Esophagus squamous epithelium (tissue), 5 donors: ENCODE data around the gene HNMT. TPM values are rescaled to one million over a fixed set of nuclear protein-coding genes. Genes with fewer than 3 reads are reported as not detected.

Experiments
- DNase-seq: peaks from one replicate; lab custom pipeline; 2025; lab: John Stamatoyannopoulos, UW
- H3K27ac ChIP-seq, 4 donors: fragments of 200-600 bp; sonication (generic); one replicate each; pipeline ENCODE4 v1.5.1; 2016 to 2019; ENCODE audit warnings: mild to moderate bottlenecking in 1 of 4
- H3K27me3 ChIP-seq, 4 donors: fragments of 200-600 bp; sonication (generic); 1 replicate in 3 of 4; 2 replicates in 1 of 4; pipeline versions ENCODE4 v1.5.1 to v1.6.0; 2017 to 2021; ENCODE audit warnings: antibody characterized with exemption in 1 of 4
- H3K36me3 ChIP-seq, 3 donors: fragments of 200-600 bp; sonication (generic); one replicate each; pipeline ENCODE4 v1.5.1; 2016 to 2019
- H3K4me1 ChIP-seq, 3 donors: fragments of 200-600 bp; sonication (generic); one replicate each; pipeline ENCODE4 v1.5.1; 2017 to 2019
- H3K4me3 ChIP-seq, 4 donors: fragments of 200-600 bp; sonication (generic); 1 replicate in 3 of 4; 2 replicates in 1 of 4; pipeline ENCODE4 v1.5.1; 2016 to 2019; ENCODE audit warnings: mild to moderate bottlenecking in 2 of 4, moderate library complexity in 1 of 4
- H3K9me3 ChIP-seq, 3 donors: fragments of 200-600 bp; sonication (generic); one replicate each; pipeline ENCODE4 v1.5.1; 2016 to 2019
- CTCF ChIP-seq, 6 experiments: fragments of 450-650 bp in 4 of 6; fragments of 200-600 bp in 2 of 6; sonication (generic) in 2 of 6; IDR thresholded peaks; one replicate each; pipeline ENCODE4 v1.5.1; 2016 to 2019; ENCODE audit warnings: antibody characterized with exemption in 6 of 6, mild to moderate bottlenecking in 4 of 6, moderate library complexity in 4 of 6
- POLR2A ChIP-seq, 4 donors: fragments of 450-650 bp; IDR thresholded peaks; one replicate each; pipeline ENCODE4 v1.6.1; 2017; ENCODE audit warnings: antibody characterized with exemption in 4 of 4, mild to moderate bottlenecking in 4 of 4, moderate library complexity in 3 of 4
- WGBS, 2 donors: methylation state at CpG; one replicate each; pipeline ENCODE4 v1.1.5; 2018; 5-methylcytosine and 5-hydroxymethylcytosine counted together
- intact Hi-C: fragments of 100-400 bp; cut with DNase I; formaldehyde crosslinking; loops from one replicate; pipeline ENCODE4 v1.15.0; 2022
- total RNA-seq, 4 donors: library from RNA; depleted of rRNA; stranded (reverse); fragments of >200 nt; gene quantifications; one replicate each; pipeline ENCODE4 v1.1.0, GENCODE V29; 2016
- donor health status: DM: yes; HTN: yes; CAD: no.

Gene HNMT
- total RNA-seq, 4 donors from 2014 or later = 5.9 to 41.6 (median 8.2) TPM

GRCh38 chr2:137999273-137999672 lies 35.0 kb downstream of the HNMT start:
- intact Hi-C loops = no loop called here
- H3K27me3 ChIP-seq = no peaks in the 10 kb centered on the region

DNA sequence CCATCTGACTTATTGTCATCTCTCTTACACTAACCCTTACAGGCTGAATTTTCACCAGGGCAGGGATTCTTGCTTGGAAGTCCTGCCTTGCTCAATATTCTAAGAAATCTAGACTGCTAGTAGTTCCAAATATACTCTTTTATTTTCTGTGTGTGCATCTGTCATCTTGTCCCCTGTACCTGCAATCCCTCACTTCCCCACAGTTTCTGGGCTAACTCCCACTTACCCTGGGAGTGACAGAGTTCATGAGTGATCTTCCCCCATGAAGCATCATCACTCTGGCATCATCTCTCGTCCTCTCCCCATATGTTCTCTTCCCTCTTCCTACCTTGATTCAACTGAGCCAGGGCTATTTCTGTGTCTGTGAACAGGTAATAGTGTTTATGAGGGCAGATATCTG lies 35.7 kb downstream of the HNMT start:
- no peaks in the 10 kb centered on the region for H3K4me1 ChIP-seq
- no peak for TF ChIP-seq CTCF (IDR thresholded peaks at IDR 0.05)
- no peak for TF ChIP-seq POLR2A (IDR thresholded peaks at IDR 0.05)
- DNase-seq = no peak
- H3K36me3 ChIP-seq = peaks cover 0 to 43% (median 0%) of the 10 kb centered on the region in 3 donors
- H3K9me3 ChIP-seq = no peaks in the 10 kb centered on the region
- no peaks in the 10 kb centered on the region for H3K27me3 ChIP-seq
- no peak overlapping the region for H3K27ac ChIP-seq
- WGBS, 2 donors = 74 to 100% methylated on average over 1 of the region's 1 CpG
- intact Hi-C loops = no loop called here
- H3K4me3 ChIP-seq = no peak overlapping the region

More at GRCh38 chr2:137999273-137999672, 35.0 kb downstream of the HNMT start:
- TF ChIP-seq CTCF (IDR thresholded peaks at IDR 0.05) (no peak), POLR2A (IDR thresholded peaks at IDR 0.05) (no peak)
- Histone ChIP-seq H3K4me3 (no peak overlapping the region), H3K9me3 (no peaks in the 10 kb centered on the region), H3K27ac (no peak overlapping the region), H3K4me1 (no peaks in the 10 kb centered on the region), H3K36me3 (peaks cover 0 to 36% (median 0%) of the 10 kb centered on the region in 3 donors)
- 71 to 91% methylated on average over 1 of the region's 1 CpG for WGBS, 2 donors
- no peak for DNase-seq

DNA sequence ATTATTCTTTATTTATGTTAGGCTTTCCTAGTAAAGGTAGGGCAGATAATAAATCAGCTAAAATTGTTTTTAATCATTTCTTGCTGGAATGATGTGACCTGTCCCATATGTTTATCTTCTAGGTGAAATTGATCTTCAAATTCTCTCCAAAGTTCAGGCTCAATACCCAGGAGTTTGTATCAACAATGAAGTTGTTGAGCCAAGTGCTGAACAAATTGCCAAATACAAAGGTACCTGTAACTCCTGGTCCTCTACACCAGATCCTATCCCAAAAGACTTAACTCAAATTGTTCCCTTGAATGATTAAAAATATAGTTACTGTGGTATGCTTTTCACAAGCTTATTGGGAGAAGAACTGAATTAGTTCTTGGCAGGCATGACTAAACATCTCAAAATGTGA lies 36.5 kb downstream of the HNMT start:
- no peaks in the 10 kb centered on the region for H3K9me3 ChIP-seq
- no peak overlapping the region for H3K27ac ChIP-seq
- intact Hi-C loops = no loop called here
- H3K36me3 ChIP-seq = peaks cover 0 to 50% (median 0%) of the 10 kb centered on the region in 3 donors
- no peaks in the 10 kb centered on the region for H3K27me3 ChIP-seq
- no peaks in the 10 kb centered on the region for H3K4me1 ChIP-seq
- no peak for DNase-seq
- no peak for TF ChIP-seq CTCF (IDR thresholded peaks at IDR 0.05)
- TF ChIP-seq POLR2A (IDR thresholded peaks at IDR 0.05) = no peak
- no peak overlapping the region for H3K4me3 ChIP-seq

- no peaks in the 10 kb centered on the region for H3K27me3 ChIP-seq
- no peaks in the 10 kb centered on the region for H3K4me1 ChIP-seq
- H3K9me3 ChIP-seq = no peaks in the 10 kb centered on the region
- TF ChIP-seq POLR2A (IDR thresholded peaks at IDR 0.05) (no peak), CTCF (IDR thresholded peaks at IDR 0.05) (no peak)
- no peak overlapping the region for H3K27ac ChIP-seq
- no peak overlapping the region for H3K4me3 ChIP-seq
- intact Hi-C loops = no loop called here
- DNase-seq = no peak
- peaks cover 0 to 64% (median 0%) of the 10 kb centered on the region in 3 donors for H3K36me3 ChIP-seq
- 61 to 67% methylated on average over 1 of the region's 1 CpG for WGBS, 2 donors
Measured at GRCh38 chr2:138003411-138003810, 39.1 kb downstream of the HNMT start.

GRCh38 chr2:138007431-138007830 lies 43.2 kb downstream of the HNMT start:
- WGBS, 2 donors = 89 to 100% methylated on average over 2 of the region's 2 CpGs
- Histone ChIP-seq H3K4me1 (no peaks in the 10 kb centered on the region), H3K4me3 (no peak overlapping the region), H3K27ac (no peak overlapping the region), H3K36me3 (peaks cover 0 to 46% (median 0%) of the 10 kb centered on the region in 3 donors), H3K27me3 (no peaks in the 10 kb centered on the region), H3K9me3 (no peaks in the 10 kb centered on the region)
- no peak for TF ChIP-seq POLR2A (IDR thresholded peaks at IDR 0.05)
- TF ChIP-seq CTCF (IDR thresholded peaks at IDR 0.05) = no peak
- intact Hi-C loops = no loop called here
- no peak for DNase-seq
